Inflammatory macrophage treated with lipopolysaccharide for 4 hours (primary cell): ENCODE measurements around the gene HS3ST4.
"Not testable (repeated sequence)": the region's sequence is repeated elsewhere in the genome, so short reads cannot be mapped to it uniquely, and the experiment has no call there.

Experiments
- DNase-seq: peaks from one replicate; pipeline ENCODE4 v3.0.0-alpha.2; 2020

Gene HS3ST4

DNA sequence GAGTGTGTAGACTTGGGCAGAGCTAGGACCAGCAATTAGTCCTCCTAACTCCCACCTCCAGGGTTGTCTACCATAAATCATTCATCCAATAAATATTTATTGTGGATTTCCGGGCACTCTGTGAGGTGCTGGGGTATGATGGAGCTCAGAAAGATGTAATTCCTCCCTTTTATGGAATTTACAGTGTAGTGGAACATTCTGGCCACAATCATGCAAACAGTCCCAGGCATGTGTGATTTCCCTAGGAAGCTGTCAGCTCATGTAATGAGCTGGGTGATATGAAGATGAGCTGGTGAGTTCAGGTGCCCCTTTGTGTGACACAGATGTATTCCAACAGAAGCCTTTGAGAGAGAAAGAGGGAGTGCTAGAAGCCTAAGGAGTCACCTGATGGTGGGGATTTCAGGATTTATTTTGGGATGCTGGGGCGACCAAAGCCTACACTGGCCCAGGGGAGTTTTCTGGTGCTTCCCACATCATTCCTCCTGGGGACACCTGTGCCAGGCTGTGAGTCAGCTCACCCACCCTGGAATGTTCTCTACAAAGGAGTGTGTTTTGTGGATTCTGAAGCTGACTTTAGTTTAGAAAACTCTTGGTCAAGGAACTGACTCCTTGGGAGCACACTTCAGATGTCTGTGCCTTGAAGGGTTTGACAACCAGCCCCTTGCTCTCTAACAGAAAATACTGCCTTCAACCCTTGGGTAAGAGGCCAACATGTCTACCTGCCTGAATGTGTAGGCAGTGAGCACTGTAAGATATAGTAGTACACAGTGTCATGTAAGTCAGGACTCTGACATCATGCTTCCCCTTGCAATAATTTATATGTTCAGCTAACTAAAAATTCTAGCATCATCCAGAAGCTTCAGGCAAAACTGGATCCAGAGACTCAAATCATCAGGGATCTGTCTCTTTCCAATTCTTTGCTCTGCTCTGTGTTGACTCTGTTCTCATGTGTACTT is 42.9 kb downstream of the HS3ST4 start:
- no peak for DNase-seq

DNA sequence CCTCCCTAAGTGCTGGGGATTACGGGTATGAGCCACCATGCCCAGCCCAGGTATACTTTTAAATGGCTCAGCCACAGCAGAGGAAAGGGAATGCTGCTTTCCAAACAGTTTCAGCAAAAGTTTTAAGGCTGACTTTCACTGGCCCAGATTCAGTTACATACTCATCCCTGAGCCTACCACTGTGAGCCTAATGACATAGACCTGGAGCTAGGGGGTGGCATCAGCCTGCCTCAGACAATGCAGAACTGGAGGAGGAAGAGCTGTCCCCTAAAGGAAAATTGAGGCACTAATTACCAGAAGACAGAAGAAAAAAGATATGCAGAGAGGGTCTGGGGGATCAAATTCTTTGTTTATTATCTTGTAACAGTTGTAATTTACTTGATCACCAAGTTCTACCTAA is 43.9 kb downstream of the HS3ST4 start:
- DNase-seq = no peak

GRCh38 chr16:25747160-25747758 is 55.5 kb downstream of the HS3ST4 start:
- no peak for DNase-seq

DNA sequence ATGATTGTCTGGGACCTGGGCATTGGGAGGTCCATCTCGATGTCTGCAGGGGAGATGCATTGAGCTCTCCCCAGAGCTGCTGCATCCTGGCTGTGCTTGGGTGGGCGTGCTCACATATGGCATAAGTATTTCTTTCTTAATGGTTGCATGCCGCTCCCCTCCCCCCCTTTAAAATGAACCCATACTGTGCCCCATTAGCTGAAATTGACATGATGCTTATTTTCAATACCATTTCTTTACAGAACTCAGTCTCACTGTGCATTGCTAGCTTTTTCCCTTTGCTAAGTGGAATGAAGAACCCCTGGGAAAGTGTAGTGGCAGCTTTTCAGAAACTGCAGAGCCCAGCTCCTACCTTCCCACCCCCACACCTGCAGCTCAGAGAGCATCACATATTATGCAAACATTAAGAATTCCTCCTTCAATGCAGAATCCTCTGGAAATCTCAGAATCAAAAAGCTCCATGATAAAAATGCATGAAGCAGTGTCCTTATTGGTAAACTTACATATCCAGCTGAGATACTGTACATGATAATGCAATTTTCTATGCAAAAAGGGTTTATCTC is 56.4 kb downstream of the HS3ST4 start:
- no peak for DNase-seq

GRCh38 chr16:25750488-25751216 is 58.9 kb downstream of the HS3ST4 start:
- DNase-seq = no peak

GRCh38 chr16:25751230-25751835 is 59.6 kb downstream of the HS3ST4 start:
- no peak for DNase-seq

DNA sequence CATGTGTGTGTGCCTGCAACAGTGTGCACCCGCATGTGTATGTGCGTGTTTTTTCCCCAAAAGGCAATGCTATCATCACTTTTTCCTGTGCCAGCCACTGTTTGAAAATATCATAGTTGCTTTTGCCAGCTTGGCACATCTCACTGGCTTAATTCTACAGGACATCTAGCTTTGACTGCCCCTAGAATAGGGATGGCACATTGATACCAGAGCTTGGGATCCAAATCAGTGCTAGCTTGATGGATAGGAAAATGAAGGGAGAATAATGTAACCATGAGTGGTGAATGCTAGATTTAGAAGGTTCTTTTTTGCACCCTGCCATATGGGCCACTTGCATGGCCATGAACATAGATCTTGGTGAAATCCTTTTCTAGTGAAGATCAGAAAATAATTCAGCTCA is 72.7 kb downstream of the HS3ST4 start:
- DNase-seq = no peak

DNA sequence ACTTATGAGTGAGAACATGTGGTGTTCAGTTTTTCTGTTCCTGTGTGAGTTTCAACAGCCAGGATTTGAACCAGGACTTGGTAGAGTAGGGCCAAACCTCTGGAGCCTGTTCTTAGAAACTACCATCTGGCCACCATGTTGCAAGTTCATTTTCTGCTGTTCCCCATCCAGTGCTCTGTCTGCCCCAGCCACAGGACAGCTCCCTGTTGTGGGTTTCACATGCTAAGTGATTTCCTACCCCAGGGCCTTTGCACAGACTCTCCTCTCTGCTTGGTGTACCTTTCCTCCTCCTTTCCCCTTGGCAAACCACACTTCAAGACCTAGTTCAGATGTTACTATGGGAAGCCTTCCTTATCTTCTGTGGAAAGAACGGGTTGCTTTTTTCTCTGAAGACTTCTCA is 79.5 kb downstream of the HS3ST4 start:
- no peak for DNase-seq

DNA sequence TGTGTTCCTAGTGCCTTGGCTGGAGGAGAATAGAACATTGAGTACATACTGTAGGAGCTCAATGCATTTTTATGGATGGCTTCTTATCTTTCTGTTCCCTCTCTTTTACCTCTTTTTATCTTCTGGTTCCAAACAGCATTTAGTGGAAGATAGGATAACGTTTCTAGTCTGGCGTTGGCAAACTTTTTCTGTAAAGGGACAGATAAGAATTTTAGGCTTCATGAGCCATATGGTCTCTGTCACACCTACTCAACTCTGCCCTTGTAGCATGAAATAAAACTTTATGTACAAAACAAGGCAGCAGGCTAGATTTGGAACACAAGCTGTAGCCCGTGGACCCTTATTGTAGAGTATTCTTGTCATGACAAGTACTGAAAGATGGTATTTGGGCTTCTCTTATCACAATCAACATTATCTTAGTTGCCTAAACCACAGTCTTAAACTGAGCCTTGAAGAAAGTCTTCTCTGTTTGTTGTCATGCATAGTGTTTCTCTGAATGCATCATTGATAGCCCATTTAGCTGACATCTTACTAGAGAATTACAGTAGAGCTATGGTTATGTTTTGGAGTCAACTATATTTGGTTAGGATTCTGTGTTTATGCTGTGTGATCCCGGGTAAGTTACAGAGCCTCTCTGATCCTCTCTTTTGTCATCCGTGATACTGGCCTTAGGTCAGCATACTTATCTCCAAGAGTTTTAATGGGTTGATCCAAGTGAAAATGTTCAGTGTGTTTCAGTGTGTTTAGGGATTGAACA is 80.2 kb downstream of the HS3ST4 start:
- DNase-seq = no peak

GRCh38 chr16:25776214-25776613 is 84.5 kb downstream of the HS3ST4 start:
- DNase-seq = not testable (repeated sequence)

DNA sequence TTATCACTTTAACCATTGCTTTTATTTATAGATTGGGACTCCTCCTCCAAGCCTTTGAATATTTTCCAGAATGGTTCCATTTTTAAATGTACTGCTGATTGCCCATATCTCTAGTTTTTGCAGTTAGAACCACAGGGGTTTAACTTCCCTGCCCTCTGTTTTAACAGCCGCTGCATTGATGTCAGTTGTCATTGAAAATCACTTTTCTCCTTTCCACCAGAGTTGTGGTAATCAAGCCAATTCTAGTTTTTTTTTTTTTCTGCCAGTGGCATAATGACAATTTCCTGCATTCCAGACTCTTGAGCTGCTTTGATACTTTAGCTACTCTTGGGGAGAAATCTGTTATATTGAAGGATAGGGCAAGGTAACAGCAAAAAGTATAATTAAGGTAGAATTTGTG is 91.5 kb downstream of the HS3ST4 start:
- DNase-seq = no peak

DNA sequence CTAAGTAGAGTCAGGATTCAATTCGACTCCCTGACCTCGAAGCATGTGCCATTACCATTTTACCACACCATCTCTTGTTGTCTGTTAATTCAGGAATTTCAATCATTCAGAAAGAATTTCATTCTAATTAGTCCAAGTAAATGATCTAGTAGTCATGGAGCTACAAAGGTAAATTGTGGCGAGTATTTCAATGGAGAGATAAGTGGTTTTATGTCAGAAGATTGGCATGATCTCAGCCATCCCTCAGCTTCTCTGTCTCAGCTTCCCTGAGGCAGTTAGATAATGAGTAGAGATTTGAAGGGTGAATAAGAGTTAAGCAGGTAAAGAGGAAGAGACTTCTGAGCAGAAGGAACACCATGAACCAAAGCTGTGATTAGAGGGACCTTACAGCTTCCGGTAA is 93.6 kb downstream of the HS3ST4 start:
- no peak for DNase-seq

- no peak for DNase-seq
These were observed 95.0 kb downstream of the HS3ST4 start for GRCh38 chr16:25786748-25787147.

DNA sequence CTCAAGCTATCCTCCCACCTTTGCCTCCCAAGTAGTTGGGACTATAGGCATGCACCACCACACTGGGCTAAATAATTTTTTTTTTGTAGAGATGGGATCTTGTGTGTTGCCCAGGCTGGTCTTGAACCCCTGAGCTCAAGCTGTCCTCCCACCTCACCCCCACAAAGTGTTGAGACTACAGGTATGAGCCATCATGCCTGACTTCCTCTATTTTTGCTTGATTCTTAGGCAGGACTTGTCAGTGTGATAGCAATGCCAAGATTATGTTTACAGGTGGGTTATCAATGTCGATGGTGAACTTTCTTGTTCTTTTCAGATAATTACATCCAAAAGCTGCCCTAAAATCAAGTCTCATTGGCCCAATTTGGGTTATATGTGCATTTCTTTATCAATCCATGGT is 96.9 kb downstream of the HS3ST4 start:
- no peak for DNase-seq

- no peak for DNase-seq
These were observed 104.5 kb downstream of the HS3ST4 start for GRCh38 chr16:25796239-25796638.

DNA sequence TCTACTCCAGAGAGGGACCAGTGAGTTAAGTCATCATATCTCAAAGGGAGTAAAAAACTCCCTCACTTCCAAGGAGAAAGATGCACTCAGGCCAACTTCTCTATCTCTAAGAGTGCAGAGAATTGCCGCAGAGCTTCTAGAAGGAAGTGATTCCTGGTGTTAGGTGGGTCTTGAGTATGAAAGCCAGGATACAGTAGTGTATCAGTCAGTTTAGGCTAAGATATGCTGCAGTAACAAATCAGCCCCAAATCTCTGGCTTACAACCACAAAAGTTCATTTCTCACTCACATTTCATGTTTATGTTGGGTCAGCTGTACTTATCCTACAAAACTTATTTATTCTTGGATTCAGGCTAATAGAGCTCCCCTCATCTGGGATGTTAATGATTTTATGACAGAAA is 106.3 kb downstream of the HS3ST4 start:
- DNase-seq = no peak

GRCh38 chr16:25799816-25800215 is 108.1 kb downstream of the HS3ST4 start:
- DNase-seq = no peak

DNA sequence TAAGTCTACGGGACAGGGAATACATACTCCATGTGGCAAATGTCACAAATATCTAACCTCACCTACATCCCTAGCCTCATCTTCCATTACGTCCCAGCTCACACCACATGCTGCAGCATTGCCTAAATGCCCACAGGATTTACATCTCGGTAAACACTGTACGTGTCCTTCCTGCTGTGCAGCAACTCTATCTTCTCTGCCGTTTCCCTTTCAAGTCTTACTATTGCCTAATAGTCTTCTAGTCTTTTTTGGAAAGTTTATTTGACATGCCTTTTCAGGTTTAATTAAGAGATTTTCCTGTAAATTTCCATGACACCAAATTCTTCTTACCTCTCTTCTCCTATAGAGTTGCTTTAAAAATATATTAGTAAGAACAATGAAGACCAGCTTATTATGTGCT is 120.5 kb downstream of the HS3ST4 start:
- DNase-seq = no peak

- no peak for DNase-seq
These were observed 125.5 kb downstream of the HS3ST4 start for GRCh38 chr16:25817295-25817694.

- no peak for DNase-seq
These were observed 126.1 kb downstream of the HS3ST4 start for GRCh38 chr16:25817876-25818275.

- no peak for DNase-seq
These were observed 132.1 kb downstream of the HS3ST4 start for GRCh38 chr16:25823891-25824290.

GRCh38 chr16:25827709-25828108 is 135.9 kb downstream of the HS3ST4 start:
- DNase-seq = no peak
